A204.1 (cell line): ENCODE data around the gene ADAMTS20.

Experiments
- FAIRE-seq: peaks from 2 replicates; lab custom pipeline; 2012; peaks lifted over from hg19 to GRCh38; lab: Jason Lieb, UNC

Gene ADAMTS20

GRCh38 chr12:43312991-43313505 lies 239.0 kb downstream of the ADAMTS20 start:
- no peak for FAIRE-seq

- FAIRE-seq = no peak
Measured at GRCh38 chr12:43310596-43310995, 241.4 kb downstream of the ADAMTS20 start.

GRCh38 chr12:43309959-43310358 lies 242.0 kb downstream of the ADAMTS20 start:
- FAIRE-seq = no peak

- FAIRE-seq = no peak
Measured at GRCh38 chr12:43308776-43309175, 243.2 kb downstream of the ADAMTS20 start.

GRCh38 chr12:43307126-43307525 lies 244.9 kb downstream of the ADAMTS20 start:
- no peak for FAIRE-seq

GRCh38 chr12:43306066-43306465 lies 245.9 kb downstream of the ADAMTS20 start:
- FAIRE-seq = no peak

GRCh38 chr12:43305065-43305464 lies 246.9 kb downstream of the ADAMTS20 start:
- no peak for FAIRE-seq
